ENCODE results near the gene NTNG1. TPM values are rescaled to one million over a fixed set of nuclear protein-coding genes. Genes with fewer than 3 reads are reported as not detected.

NTNG1 gene
- total RNA-seq, 1 experiment from 2014 or later, result not detected

DNA sequence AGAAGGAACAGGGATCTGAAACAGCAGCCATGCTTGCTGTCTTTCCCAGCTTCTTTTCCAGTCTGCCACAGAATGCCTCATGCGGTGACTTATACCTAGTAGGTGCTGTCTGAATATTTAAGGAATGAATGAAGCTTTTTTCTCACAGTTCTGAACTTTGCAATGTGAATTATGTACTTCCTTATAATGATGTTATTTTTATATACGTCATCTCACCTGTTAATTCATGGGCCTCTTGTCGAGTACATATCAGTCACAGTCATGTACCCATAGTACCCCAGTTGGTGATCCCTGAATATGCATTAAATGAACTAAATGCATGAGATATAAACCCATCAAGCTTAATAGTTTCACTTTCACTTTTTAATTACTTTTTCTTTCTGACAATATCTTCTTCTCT, 132.7 kb downstream of the NTNG1 start:
- DNase-seq (ENCODE audit: low read depth, low spot score), result no peak
- in situ Hi-C loops (cut with HindIII; ENCODE audit: low pct_unique_long_range_greater_than_20kb, low sequenced_read_pairs), result no loop called here

DNA sequence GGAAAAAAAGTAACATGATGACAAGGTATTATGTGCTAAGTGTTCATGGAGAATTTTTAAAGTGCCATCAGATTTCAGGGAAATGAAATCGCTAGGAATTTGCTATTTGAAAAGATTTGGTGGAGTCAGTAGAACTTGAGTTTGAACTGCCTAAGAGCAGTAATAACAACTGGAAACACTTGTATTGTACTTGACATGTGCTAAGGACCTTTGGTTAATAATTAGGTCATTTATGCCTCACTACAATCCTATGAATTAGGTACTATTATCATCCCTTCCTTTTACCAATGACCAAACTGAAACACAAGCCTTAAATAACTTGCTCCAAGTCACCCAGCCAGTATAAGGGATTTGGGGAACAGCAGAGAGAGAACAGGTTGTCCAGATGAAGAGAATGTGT, 133.4 kb downstream of the NTNG1 start:
- DNase-seq (ENCODE audit: low read depth, low spot score), result no peak
- in situ Hi-C loops (cut with HindIII; ENCODE audit: low pct_unique_long_range_greater_than_20kb, low sequenced_read_pairs), result no loop called here

DNA sequence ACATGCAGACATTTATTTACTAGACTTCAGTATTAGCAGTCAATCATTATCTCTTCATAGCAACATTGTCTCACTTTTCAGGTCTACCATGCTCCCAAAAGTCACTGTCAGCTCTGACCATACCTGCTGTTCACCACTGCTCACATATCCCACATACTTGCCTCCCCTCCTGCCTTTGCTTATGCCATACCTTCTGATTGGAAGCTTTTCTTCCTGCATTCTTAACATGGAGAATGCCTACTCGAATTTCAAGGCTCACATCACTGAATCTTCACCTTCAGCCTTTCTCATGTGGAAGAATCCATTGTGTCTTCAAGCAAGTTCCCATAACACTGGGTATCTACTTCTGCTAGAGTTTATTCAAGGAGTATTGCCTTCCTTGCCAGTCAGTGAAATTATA, 135.4 kb downstream of the NTNG1 start:
- in situ Hi-C loops (cut with HindIII; ENCODE audit: low pct_unique_long_range_greater_than_20kb, low sequenced_read_pairs), result no loop called here
- DNase-seq (ENCODE audit: low read depth, low spot score), result no peak

DNA sequence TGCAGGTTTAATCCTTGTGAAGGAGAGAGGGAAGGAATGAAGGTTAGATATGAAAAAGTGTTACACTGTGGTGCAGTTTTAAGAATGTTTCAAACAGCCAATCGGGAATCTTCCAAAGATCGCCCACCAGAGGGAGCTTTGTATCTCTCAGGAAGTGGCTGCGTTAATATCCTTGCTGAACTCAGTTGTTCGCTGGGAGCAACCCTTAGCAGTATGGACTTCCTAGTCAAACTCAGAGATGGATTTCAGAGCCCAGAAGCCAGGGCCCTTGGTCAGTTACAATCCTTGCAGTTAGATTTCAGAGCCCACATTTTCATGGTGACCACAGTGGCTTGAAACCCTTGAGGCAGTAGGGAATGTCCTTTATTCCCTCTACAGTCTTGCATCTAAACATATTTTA, 136.2 kb downstream of the NTNG1 start:
- in situ Hi-C loops (cut with HindIII; ENCODE audit: low pct_unique_long_range_greater_than_20kb, low sequenced_read_pairs), result no loop called here
- DNase-seq (ENCODE audit: low read depth, low spot score), result peak; percentile 82

DNA sequence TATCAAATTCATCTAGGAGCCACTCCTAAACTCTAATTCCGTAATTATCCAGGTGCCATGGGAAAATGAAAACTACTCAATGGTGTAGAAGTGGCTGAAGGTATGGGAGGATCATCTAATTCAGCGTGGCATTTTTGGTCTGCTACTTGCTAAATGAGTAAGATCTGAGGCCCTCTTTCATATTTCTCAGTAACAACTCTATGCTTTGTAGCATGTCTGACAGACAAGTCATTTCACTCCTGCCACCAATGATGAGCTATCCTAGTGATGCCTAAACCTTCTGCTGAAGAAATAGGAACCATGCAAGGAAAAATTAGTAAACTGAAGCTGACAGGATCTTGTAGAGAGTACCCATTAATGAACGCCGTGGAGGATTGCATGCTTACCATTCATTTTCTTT, 145.3 kb downstream of the NTNG1 start:
- DNase-seq (ENCODE audit: low read depth, low spot score), result no peak
- in situ Hi-C loops (cut with HindIII; ENCODE audit: low pct_unique_long_range_greater_than_20kb, low sequenced_read_pairs), result no loop called here

DNA sequence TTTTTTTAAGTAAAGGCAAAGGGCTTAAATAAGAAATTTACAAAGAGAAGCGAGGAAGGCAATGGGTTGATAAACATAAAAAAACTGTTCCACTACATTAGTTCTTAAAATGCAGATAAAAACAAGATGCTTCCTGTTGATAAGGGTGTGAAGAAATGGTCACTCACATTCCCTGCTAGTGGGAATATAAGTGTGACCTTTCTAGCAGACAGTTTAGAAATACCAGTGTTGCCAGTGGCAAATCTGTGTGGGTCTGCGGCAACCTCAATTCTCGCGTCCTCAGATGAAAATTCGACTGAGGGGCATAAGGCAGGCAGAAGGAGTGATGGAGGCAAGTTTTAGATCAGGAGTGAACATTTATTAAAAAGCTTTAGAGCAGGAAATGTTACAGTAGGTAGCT, 151.1 kb downstream of the NTNG1 start:
- in situ Hi-C loops (cut with HindIII; ENCODE audit: low pct_unique_long_range_greater_than_20kb, low sequenced_read_pairs), result no loop called here
- DNase-seq (ENCODE audit: low read depth, low spot score), result no peak

DNA sequence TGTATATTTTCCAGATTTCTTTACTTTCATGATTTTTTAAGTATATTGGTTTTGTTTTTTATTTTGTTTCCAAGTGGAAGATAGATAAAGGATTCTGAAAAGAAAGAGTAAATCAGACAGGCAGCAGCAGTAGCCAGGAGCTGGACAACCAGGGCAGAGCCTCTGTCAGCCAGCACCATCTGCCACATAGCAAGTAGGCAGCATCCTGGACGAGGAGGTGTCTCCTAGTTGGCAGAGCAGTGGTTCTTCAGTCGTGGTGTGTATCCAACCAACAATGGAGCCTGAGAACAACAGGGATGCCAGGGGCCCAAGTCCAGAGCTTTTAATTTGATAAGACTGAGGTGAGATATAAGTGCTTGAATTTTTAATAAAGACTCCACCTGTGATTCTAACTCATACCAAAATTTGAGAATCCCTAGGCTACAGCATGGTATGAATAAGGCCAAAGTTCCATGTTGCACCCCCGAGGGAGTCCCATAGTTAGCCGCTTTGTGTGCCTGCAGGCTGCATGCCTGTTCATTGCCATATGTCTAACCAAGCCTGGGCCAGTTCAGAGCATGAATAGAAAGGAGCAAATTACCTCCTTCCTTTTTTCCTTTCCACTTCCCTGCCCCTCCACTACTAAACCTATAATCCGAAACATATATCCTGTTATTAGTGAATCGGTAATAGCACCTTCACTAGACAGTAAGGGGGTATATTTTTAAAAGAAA, 153.2 kb downstream of the NTNG1 start:
- in situ Hi-C loops (cut with HindIII; ENCODE audit: low pct_unique_long_range_greater_than_20kb, low sequenced_read_pairs), result no loop called here

DNA sequence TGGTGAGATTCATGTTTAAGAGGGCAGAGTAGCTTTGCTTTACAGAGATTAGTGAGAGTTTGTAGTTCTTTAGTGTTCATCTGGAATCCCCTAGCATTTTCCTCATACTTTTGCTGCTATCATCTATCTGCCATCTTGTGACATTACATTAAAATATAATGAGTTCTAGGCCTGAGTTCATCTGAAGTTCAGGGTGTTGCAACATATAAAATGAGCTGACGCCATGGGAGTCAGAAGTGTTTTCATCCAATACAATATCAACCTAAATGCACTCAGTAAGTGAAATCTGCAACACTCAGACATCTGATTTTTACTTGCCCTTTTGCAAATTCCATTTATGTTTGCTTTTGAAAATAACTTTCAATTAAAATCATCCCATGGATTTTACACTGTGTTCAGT, 153.8 kb downstream of the NTNG1 start:
- in situ Hi-C loops (cut with HindIII; ENCODE audit: low pct_unique_long_range_greater_than_20kb, low sequenced_read_pairs), result no loop called here
- DNase-seq (ENCODE audit: low read depth, low spot score), result no peak

More for the DNA sequence above, 153.2 kb downstream of the NTNG1 start:
- DNase-seq (ENCODE audit: low read depth, low spot score), result no peak

DNA sequence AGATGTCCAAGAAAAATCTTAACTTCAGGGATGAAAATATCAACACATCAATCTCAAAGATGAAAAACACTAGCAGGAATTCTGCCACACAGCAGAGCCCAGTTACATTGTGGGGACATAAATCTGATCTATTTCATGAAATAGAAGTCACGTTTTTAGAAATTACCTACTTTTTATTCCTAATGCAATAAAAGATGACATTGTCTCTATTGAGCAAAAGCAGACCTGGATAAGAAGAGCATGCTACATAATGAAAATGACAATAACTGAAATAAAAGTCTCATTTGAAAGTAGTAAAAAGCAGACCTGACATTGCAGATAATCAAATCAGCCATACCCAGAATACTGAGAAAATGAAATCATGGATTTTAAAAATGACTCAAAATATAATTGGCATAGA, 156.8 kb downstream of the NTNG1 start:
- no peak for DNase-seq (ENCODE audit: low read depth, low spot score)
- in situ Hi-C loops (cut with HindIII; ENCODE audit: low pct_unique_long_range_greater_than_20kb, low sequenced_read_pairs), result no loop called here

DNA sequence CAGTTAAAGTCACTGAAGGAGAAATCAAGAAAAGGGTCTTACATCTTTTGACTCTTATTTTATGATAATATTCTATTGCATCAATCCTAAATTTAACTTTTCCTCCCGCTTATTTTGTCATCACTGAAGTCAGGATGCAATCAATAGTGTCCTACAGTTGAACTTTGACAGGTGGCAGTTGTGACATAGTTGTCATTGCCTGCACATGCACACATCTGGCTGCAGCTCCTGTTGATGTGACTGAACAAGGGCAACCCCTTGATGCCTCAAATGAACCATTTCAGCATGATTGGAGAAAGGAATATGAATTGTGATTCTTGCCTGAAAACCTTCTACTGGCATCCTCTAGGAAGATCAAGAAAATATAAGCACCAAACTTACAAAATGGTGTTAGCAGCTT, 157.7 kb downstream of the NTNG1 start:
- in situ Hi-C loops (cut with HindIII; ENCODE audit: low pct_unique_long_range_greater_than_20kb, low sequenced_read_pairs), result no loop called here
- no peak for DNase-seq (ENCODE audit: low read depth, low spot score)

DNA sequence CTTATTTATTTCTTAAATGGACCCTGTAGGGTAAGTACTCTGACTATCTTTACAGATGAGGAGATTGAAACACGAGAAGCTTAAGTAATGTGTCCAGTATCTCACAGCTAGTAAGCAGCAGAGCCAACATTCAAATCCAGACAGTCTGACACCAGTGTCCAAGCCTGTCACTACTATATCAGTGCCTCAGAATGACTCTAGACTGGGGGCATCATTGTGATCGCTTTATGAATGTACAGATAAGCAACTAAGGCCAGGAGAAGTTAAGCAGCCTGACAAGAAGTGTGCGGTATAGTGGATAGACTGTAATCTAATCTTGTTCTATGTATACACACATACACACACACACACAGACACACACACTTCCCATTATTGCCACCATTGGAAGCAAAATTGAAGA, 158.7 kb downstream of the NTNG1 start:
- in situ Hi-C loops (cut with HindIII; ENCODE audit: low pct_unique_long_range_greater_than_20kb, low sequenced_read_pairs), result no loop called here
- no peak for DNase-seq (ENCODE audit: low read depth, low spot score)

DNA sequence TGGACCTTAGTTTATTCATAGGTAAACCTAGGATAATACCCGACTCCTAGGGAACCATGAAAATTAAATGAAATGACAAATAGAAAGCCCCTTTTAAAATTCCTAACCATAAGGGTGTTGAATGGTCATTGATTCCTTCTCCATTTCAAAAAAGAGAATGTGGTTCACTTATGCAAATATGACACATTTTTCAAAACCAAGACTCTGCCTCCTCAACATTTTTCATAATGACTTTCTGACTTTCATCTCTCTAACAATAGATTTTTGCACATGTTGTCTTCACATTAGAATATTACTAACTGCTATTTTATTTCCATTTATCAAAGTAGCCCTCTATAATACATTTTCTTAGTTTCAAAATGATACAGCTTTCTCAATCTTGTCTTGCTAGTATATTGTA, 169.1 kb downstream of the NTNG1 start:
- no peak for DNase-seq (ENCODE audit: low read depth, low spot score)
- in situ Hi-C loops (cut with HindIII; ENCODE audit: low pct_unique_long_range_greater_than_20kb, low sequenced_read_pairs), result no loop called here

DNA sequence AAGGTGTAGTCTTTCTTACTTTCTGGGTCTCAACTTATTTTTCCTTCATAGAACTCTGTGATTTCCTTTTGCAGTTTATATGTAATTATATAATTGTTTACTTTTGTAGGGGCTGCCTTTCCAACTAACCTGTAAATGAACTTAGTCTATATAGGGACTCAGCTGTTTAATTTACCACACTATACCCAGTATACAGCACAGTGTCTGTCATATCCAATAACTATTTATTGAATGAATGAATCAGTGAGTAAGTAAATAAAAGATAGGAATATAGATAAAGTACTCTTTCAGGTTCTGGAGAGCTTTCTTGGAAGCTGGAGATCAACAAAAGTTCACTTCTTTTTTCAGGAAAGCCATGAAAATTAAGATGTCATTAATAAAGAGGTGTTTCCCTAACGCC, 174.8 kb downstream of the NTNG1 start:
- DNase-seq (ENCODE audit: low read depth, low spot score), result no peak

DNA sequence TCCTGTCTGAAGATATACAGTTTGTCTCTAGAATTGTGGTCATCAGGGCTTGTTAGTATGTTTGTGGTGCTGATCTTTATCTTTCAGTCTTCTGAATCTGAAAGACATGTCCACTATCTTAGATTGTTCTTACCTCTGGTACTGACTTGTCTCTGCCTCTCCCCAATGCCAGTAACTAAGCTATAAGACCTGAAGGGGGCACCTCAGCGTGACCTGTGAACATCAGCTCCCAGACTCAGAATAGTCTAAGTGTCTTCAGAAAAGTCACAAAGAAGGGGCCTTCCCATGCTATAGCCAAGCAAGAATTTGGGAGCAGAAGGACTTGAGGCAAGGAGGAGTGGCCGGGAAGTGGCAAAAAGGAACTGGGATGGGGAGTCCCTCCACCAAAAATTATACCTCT, 178.1 kb downstream of the NTNG1 start:
- in situ Hi-C loops (cut with HindIII; ENCODE audit: low pct_unique_long_range_greater_than_20kb, low sequenced_read_pairs), result no loop called here
- DNase-seq (ENCODE audit: low read depth, low spot score), result peak; percentile 13

More for the DNA sequence above, 174.8 kb downstream of the NTNG1 start:
- in situ Hi-C loops (cut with HindIII; ENCODE audit: low pct_unique_long_range_greater_than_20kb, low sequenced_read_pairs), result no loop called here

DNA sequence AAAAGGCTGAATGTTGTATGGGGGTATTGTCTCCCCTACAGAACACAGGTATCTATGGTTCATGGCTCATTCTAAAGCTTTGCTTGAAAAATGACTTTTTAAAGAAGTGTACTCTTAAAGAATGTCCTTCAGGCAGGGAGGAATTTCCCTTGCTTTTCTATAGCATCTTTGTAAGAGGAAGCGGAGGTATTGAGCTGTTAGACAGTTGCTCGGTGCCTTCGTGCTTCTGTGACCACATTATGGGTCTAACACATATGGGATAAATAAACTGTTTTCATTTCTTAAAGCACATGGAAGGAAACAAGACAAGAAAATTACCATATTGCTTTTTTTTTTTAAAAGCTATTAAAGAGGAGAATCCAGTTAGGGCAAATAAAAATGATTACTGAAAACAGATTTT, 182.9 kb downstream of the NTNG1 start:
- DNase-seq (ENCODE audit: low read depth, low spot score), result no peak
- in situ Hi-C loops (cut with HindIII; ENCODE audit: low pct_unique_long_range_greater_than_20kb, low sequenced_read_pairs), result no loop called here

DNA sequence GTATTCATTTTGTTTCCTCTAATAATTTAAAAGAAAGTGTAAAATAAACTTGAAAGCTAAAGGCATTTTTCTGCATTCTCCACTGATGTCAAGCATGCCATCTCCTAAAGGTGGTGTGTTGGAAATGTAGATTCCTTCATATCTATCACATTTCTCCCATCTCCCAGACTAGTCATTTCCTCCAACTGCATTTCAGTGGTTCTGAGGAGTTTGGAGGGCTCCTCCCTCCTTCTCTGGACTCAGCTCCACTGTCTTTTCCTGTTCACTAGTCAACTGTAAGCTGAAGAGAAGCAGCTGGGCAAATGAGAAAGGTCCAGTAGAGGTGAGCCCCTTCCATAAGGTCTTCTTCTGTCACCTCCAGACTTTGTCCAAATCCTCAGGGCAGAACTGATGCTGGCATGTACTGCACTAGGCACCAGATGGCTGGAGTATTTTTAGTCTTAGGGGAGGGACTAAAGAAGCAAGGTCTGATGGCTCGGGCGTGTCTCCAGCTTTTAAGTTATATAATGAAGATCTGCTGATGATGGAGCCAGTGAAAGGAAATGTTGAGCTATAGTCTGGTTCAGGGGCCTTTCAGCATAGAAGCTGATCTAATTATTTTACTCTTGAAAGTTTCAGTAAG, 186.1 kb downstream of the NTNG1 start:
- in situ Hi-C loops (cut with HindIII; ENCODE audit: low pct_unique_long_range_greater_than_20kb, low sequenced_read_pairs), result no loop called here
- DNase-seq (ENCODE audit: low read depth, low spot score), result no peak

DNA sequence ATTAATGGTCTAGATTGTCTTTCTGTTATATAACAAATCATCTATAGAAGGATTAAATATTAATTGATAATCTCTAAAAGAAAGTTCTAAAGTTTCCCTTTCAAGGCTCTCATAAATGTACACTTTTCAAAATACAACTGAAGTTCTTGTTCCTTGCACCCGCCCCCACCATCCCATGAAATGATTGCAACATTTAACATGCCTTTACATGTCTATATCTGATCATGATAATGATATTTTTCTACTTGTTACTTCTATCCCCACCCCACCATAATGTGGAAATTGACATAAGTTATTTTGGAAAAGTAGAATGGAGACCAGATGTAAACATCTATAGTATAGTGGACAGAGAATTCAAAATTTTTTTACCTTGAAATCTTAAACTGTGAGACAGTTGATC, 186.6 kb downstream of the NTNG1 start:
- in situ Hi-C loops (cut with HindIII; ENCODE audit: low pct_unique_long_range_greater_than_20kb, low sequenced_read_pairs), result no loop called here
- no peak for DNase-seq (ENCODE audit: low read depth, low spot score)

DNA sequence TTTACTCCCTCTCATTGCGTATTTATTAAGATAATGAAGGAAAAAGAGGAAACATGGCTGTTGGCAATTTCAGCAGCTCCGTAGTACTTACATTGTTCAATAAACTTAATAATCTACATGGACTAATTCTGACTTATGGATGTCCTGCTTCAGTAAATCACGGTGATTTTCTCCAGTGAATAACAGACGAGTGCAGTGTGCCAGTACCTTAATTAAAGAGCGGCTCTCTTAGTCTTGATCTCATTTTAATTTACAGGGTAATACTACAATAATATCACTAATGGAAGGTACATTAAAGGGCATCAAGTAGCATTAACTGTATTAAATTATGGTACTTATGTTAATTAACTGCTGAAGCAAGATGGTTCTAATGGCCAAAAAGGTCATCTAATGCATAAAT, 187.2 kb downstream of the NTNG1 start:
- in situ Hi-C loops (cut with HindIII; ENCODE audit: low pct_unique_long_range_greater_than_20kb, low sequenced_read_pairs), result no loop called here
- DNase-seq (ENCODE audit: low read depth, low spot score), result no peak

DNA sequence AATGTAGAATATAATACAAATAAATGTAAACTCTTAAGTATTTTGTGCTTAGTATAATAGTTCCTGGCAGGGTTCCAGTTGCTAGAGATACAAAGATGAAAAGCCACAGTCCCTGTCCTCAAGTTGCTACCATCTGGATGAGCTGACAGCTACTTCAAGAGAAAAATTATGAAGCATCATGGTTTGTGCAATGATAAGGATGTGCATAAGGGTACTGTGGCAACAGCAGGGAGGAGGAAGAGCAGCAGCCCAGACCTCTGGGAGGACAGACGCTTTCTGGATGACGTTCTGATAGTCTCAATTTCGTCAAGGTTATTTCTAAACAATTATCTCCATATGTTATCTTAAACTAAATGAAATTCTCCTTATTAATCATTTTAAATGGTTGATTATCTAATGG, 198.9 kb downstream of the NTNG1 start:
- no peak for DNase-seq (ENCODE audit: low read depth, low spot score)
- in situ Hi-C loops (cut with HindIII; ENCODE audit: low pct_unique_long_range_greater_than_20kb, low sequenced_read_pairs), result no loop called here
